ENCODE measurements around the gene CSMD2.

GRCh38 chr1:33878392-33878791 is 286.6 kb downstream of the CSMD2 start:
- TF ChIP-seq, protein P1, sequence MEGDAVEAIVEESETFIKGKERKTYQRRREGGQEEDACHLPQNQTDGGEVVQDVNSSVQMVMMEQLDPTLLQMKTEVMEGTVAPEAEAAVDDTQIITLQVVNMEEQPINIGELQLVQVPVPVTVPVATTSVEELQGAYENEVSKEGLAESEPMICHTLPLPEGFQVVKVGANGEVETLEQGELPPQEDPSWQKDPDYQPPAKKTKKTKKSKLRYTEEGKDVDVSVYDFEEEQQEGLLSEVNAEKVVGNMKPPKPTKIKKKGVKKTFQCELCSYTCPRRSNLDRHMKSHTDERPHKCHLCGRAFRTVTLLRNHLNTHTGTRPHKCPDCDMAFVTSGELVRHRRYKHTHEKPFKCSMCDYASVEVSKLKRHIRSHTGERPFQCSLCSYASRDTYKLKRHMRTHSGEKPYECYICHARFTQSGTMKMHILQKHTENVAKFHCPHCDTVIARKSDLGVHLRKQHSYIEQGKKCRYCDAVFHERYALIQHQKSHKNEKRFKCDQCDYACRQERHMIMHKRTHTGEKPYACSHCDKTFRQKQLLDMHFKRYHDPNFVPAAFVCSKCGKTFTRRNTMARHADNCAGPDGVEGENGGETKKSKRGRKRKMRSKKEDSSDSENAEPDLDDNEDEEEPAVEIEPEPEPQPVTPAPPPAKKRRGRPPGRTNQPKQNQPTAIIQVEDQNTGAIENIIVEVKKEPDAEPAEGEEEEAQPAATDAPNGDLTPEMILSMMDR (IDR thresholded peaks at IDR 0.05; ENCODE audit: borderline replicate concordance, extremely low read depth, low read length, poor library complexity, severe bottlenecking) = no peak
- TF ChIP-seq EZH2 (IDR thresholded peaks at IDR 0.05; ENCODE audit: borderline replicate concordance, low read depth, low read length, severe bottlenecking) = no peak
